AG04450 (cell line): Measurements from ENCODE around the gene RPL9. TPM values are rescaled to one million over a fixed set of nuclear protein-coding genes. Genes with fewer than 3 reads are reported as not detected.
"Not testable (repeated sequence)": the region's sequence is repeated elsewhere in the genome, so short reads cannot be mapped to it uniquely, and the experiment has no call there.

ENCODE experiments used
- CTCF ChIA-PET: fragments of 300-600, 350-600 bp; formaldehyde crosslinking; extraction: SDS; loops from one replicate; lab custom pipeline; 2022; ENCODE audit warnings: antibody characterized with exemption, inconsistent platforms; lab: Charles Lee
- POLR2A ChIA-PET: fragments of 350-600 bp; formaldehyde crosslinking; extraction: SDS; loops from one replicate; lab custom pipeline; 2021; ENCODE audit warnings: antibody characterized with exemption, inconsistent platforms; lab: Yijun Ruan, JAX
- DNase-seq: peaks from one replicate; pipeline ENCODE4 v3.0.0-alpha.2; 2011; ENCODE audit warnings: low read depth, low spot score
- H3K27ac ChIP-seq: one replicate; pipeline ENCODE4 v1.5.1; 2012; ENCODE audit warnings: low read depth, low read length, control low read depth
- H3K27me3 ChIP-seq: one replicate; pipeline ENCODE4 v1.6.0; 2012; ENCODE audit warnings: low read length; ENCODE audit not compliant: control insufficient read depth, insufficient read depth
- H3K4me3 ChIP-seq: 2 replicates; pipeline ENCODE4 v1.5.1; 2011; ENCODE audit warnings: mild to moderate bottlenecking, low read depth, low read length, control low read depth
- H3K9me3 ChIP-seq: 2 replicates; pipeline ENCODE4 v1.5.1; 2012; ENCODE audit warnings: low read length; ENCODE audit not compliant: control insufficient read depth, insufficient read depth
- polyA plus RNA-seq: library from polyadenylated mRNA; depleted of rRNA; stranded (reverse); fragments of >200 nt; gene quantifications from 2 replicates; pipeline ENCODE4 v1.2.3, GENCODE V29; 2011
- TF ChIP-seq, protein P1 (sequence below): IDR thresholded peaks from 2 replicates; pipeline ENCODE4 v1.5.1; 2011; ENCODE audit warnings: low read depth, low read length, control low read depth, inconsistent platforms

The RPL9 gene
- polyA plus RNA-seq, 1 experiment, result 3,111 TPM

DNA sequence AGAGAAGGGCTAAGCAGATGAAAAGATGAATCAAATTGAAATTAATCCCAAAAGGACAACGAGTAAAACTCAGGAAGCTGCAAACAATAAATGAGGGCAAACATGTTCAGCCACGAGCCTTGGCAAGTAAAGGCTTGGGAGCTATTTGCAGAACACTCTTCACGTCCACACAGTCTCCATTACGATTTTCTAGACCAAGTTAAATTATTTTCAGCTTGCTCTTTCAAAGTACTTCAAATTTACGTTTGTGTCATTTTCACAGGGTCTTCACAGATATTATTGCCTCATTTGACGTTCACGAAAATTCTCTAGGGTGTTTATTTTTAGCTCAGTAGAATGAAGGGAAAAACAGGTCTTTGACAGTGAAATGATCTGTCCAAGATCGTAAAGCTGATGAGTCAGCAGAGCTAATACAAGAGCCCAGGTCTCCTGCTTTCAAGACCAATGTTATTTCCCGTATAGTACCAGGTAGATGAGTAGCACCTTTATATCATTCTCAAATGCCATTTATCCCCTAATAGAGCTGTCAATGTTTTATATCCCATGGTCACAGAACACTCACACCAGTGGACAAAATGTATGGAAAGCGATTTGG lies 31.1 kb downstream of the RPL9 start:
- CTCF ChIA-PET, result interaction anchor here (0.6 to 1.1 kb wide), 2 partner anchors 41 to 645 kb away, joined by 3 to 4 read pairs; no protein-coding TSS in a partner anchor
- POLR2A ChIA-PET, result interaction anchor here (0.7 kb wide), 1 partner anchor 1540 kb away, joined by 8 read pairs; no protein-coding TSS in a partner anchor
- H3K27ac ChIP-seq, result no peak overlapping the region
- H3K9me3 ChIP-seq, result no peaks in the 10 kb centered on the region
- peaks cover 2% of the 10 kb centered on the region for H3K27me3 ChIP-seq
- H3K4me3 ChIP-seq, result no peak overlapping the region
- DNase-seq, result no peak
- TF ChIP-seq, protein P1, sequence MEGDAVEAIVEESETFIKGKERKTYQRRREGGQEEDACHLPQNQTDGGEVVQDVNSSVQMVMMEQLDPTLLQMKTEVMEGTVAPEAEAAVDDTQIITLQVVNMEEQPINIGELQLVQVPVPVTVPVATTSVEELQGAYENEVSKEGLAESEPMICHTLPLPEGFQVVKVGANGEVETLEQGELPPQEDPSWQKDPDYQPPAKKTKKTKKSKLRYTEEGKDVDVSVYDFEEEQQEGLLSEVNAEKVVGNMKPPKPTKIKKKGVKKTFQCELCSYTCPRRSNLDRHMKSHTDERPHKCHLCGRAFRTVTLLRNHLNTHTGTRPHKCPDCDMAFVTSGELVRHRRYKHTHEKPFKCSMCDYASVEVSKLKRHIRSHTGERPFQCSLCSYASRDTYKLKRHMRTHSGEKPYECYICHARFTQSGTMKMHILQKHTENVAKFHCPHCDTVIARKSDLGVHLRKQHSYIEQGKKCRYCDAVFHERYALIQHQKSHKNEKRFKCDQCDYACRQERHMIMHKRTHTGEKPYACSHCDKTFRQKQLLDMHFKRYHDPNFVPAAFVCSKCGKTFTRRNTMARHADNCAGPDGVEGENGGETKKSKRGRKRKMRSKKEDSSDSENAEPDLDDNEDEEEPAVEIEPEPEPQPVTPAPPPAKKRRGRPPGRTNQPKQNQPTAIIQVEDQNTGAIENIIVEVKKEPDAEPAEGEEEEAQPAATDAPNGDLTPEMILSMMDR, result no peak

DNA sequence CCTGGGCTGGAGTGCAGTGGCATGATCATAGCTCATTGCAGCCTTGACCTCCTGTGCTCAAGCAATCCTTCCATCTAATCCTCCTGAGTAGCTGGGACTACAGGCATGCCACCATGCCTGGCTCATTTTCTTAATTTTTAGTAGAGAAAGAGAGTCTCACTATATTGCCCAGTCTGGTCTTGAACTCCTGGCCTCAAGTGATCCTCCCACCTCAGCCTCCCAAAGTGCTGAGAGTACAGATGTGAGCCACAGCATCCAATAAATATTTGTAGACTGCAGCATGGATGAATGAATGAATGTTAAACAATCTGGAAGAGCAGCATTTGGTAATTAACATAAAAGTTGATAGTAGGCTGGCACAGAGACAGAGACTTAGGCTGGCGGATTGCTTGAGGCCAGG lies 32.0 kb downstream of the RPL9 start:
- H3K9me3 ChIP-seq, result no peaks in the 10 kb centered on the region
- TF ChIP-seq, protein P1, result no peak
- POLR2A ChIA-PET, result no interaction called here
- H3K27me3 ChIP-seq, result peaks cover 2% of the 10 kb centered on the region
- no peak overlapping the region for H3K4me3 ChIP-seq
- CTCF ChIA-PET, result no interaction called here
- DNase-seq, result no peak
- H3K27ac ChIP-seq, result no peak overlapping the region

DNA sequence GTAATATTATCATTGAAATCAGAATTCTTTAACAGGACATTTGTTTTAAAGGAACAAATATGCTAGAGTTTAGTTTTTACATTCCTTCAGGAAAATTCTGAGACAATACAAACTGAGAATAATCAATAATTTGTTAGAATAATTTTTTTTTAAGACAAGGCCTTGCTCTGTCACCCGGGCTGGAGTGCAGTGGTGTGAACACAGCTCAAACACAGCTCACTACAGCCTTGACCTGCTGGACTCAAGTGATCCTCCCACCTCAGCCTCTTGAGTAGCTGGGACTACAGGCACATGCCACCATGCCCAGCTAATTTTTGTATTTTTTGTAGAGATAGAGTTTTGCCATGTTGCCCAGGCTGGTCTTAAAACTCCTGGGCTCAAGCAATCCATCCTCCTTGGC lies 33.4 kb downstream of the RPL9 start:
- H3K27ac ChIP-seq, CTCF ChIA-PET, DNase-seq, POLR2A ChIA-PET, H3K4me3 ChIP-seq, H3K9me3 ChIP-seq, H3K27me3 ChIP-seq: not testable (repeated sequence)

DNA sequence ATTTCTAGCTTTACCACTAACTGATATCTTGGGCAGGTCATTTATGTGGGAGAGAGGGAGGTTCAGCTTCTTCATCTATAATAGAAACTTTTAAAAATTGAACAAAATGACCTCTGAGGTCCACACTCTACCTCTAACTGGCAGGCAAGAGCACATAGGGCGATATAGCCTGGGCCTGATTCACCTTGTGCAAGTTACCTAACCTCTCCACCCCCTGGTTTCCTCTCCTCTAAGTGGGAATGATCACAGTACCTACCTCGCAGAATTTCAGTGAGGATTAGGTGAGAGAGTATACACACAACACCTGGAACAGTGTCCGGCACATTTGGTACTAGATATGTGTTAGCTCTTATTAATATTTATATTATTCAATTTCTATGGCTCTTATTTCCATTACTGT lies 36.5 kb downstream of the RPL9 start:
- POLR2A ChIA-PET, result no interaction called here
- Histone ChIP-seq H3K9me3 (no peaks in the 10 kb centered on the region), H3K4me3 (no peak overlapping the region), H3K27ac (no peak overlapping the region), H3K27me3 (peaks cover 2% of the 10 kb centered on the region)
- no peak for DNase-seq
- CTCF ChIA-PET, result no interaction called here
- TF ChIP-seq, protein P1, result no peak

DNA sequence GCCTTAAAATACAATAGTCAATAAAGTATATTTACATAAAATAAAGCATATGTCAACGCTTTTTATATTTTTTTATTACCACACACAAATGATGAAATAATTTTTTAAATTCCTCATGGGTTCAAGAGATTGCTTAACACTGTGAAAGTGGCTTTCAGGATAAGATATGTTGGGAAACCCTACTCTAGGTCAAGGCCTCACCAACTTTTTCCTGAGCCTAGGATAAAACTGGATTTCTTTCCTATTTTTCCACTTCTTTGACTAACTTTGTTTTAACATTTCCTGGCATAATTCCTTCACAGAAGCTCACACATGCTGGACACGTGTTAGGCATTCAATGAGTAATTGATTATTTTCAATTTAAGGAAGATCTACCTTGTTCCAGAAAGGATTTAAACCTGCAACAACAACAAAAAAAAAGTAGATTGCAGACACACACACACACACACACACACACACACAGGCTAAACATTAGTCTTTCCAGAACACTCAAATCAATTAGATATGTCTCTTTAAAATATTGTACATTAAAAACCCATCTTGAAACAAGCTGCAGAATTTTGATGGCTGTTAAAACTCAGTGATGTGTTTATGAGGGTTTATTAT lies 42.9 kb downstream of the RPL9 start:
- no peak for DNase-seq

DNA sequence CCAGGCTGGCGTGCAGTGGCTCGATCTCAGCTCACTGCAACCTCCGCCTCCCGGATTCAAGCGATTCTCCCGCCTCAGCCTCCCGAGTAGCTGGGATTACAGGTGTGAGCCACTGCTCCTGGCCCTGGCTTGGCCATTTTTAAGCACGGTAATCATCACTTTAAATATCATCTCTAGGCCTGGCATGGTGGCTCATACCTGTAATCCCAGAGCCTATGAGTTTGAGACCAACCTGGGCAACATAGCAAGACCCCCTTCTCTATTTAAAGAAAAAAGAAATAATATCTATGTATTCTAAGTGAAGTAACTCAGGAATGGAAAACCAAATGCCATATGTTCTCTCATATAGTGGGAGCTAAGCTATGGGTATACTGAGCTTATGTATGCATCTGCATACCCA lies 47.2 kb downstream of the RPL9 start:
- H3K27me3 ChIP-seq, H3K9me3 ChIP-seq, DNase-seq, CTCF ChIA-PET, H3K4me3 ChIP-seq, POLR2A ChIA-PET, H3K27ac ChIP-seq: not testable (repeated sequence)

More for the DNA sequence above, 42.9 kb downstream of the RPL9 start:
- H3K27ac ChIP-seq, result no peak overlapping the region
- H3K9me3 ChIP-seq, result no peaks in the 10 kb centered on the region
- H3K4me3 ChIP-seq, result no peak overlapping the region
- CTCF ChIA-PET, result no interaction called here
- POLR2A ChIA-PET, result no interaction called here
- H3K27me3 ChIP-seq, result no peaks in the 10 kb centered on the region
- TF ChIP-seq, protein P1, result no peak
